HepG2 (cell line): Measurements from ENCODE around the gene VSIR. TPM values are rescaled to one million over a fixed set of nuclear protein-coding genes. Genes with fewer than 3 reads are reported as not detected.

ENCODE experiments used
- MAZ ChIP-seq, 2 experiments: sonication (generic) in 1 of 2; formaldehyde crosslinking in 1 of 2; IDR thresholded peaks; 2 replicates each; pipeline versions ENCODE4 v1.5.0 to v1.6.1; 2012 to 2020; ENCODE audit warnings: low read depth in 2 of 2, mild to moderate bottlenecking in 2 of 2, borderline replicate concordance in 1 of 2, improper control_type of control experiment in 1 of 2, low read length in 1 of 2, missing genetic modification reagents in 1 of 2, moderate library complexity in 1 of 2
- MTA3 ChIP-seq: sonication (generic); formaldehyde crosslinking; IDR thresholded peaks from 2 replicates; pipeline ENCODE4 v1.4.0; 2020; ENCODE audit warnings: missing genetic modification reagents
- PPARG ChIP-seq: conservative IDR thresholded peaks from 2 replicates; pipeline ENCODE4 v1.6.1; 2016; ENCODE audit warnings: missing biosample characterization, missing genetic modification reagents
- PRMT3 ChIP-seq: sonication (generic); formaldehyde crosslinking; IDR thresholded peaks from 2 replicates; pipeline ENCODE4 v1.8.1; 2022; ENCODE audit warnings: low read depth, mild to moderate bottlenecking, moderate library complexity, missing genetic modification reagents, borderline replicate concordance
- RNF2 ChIP-seq: fragments of 450-650 bp; conservative IDR thresholded peaks from 2 replicates; pipeline ENCODE4 v1.6.1; 2016; ENCODE audit warnings: low read depth
- TAF1 ChIP-seq: sonication (generic); formaldehyde crosslinking; IDR thresholded peaks from 2 replicates; pipeline ENCODE4 v1.4.0; 2020; ENCODE audit warnings: missing genetic modification reagents
- XRCC5 ChIP-seq: fragments of 200-400 bp; formaldehyde crosslinking; optimal IDR thresholded peaks from 2 replicates; pipeline ENCODE3; 2017; ENCODE audit warnings: mild to moderate bottlenecking, low read length
- YY1 ChIP-seq: IDR thresholded peaks from 2 replicates; pipeline ENCODE4 v1.6.1; 2011; ENCODE audit warnings: low read length, low read depth, moderate library complexity, mild to moderate bottlenecking; ENCODE audit not compliant: insufficient read depth, insufficient replicate concordance
- ZNF232 ChIP-seq: sonication (generic); formaldehyde crosslinking; IDR thresholded peaks from 2 replicates; pipeline ENCODE4 v1.4.0; 2020; ENCODE audit warnings: missing genetic modification reagents, borderline replicate concordance
- ZNF274 ChIP-seq: sonication (generic); formaldehyde crosslinking; IDR thresholded peaks from 2 replicates; pipeline ENCODE4 v1.5.1; 2020; ENCODE audit warnings: mild to moderate bottlenecking, missing genetic modification reagents
- ZZZ3 ChIP-seq: sonication (generic); formaldehyde crosslinking; IDR thresholded peaks from 2 replicates; pipeline ENCODE4 v1.4.0; 2020; ENCODE audit warnings: missing genetic modification reagents, mild to moderate bottlenecking, borderline replicate concordance
- polyA plus RNA-seq, 8 experiments: library from polyadenylated mRNA; depleted of rRNA in 3 of 8; stranded (reverse) in 7 of 8; unstranded in 1 of 8; fragments of >200 nt; fragmentation: Illumina TruSeq in 4 of 8; extraction: Trizol in 4 of 8; gene quantifications; 2 replicates each; pipeline versions ENCODE4 v1.2.1 to v1.2.3, GENCODE V29; 2011 to 2016; ENCODE audit warnings: low read depth in 4 of 8, missing spikeins in 1 of 8, mixed read lengths in 1 of 8; ENCODE audit not compliant: insufficient read depth in 1 of 8
- total RNA-seq, 5 experiments: library from RNA; depleted of rRNA; stranded (reverse); fragments of >200 nt; fragmentation: Illumina TruSeq; extraction: Trizol; gene quantifications; 2 replicates each; pipeline ENCODE4 v1.2.3, GENCODE V29; 2016; ENCODE audit warnings: low read depth in 1 of 5
- TF ChIP-seq, protein P1 (sequence below): sonication (generic); formaldehyde crosslinking; IDR thresholded peaks from 2 replicates; pipeline ENCODE4 v1.4.0; 2020; ENCODE audit warnings: mild to moderate bottlenecking, missing genetic modification reagents
- TF ChIP-seq, protein P2 (sequence below): IDR thresholded peaks from 2 replicates; pipeline ENCODE4 v1.6.1; 2016; ENCODE audit warnings: low read depth
- TF ChIP-seq, protein P3 (sequence below): sonication (generic); formaldehyde crosslinking; IDR thresholded peaks from 2 replicates; pipeline ENCODE4 v1.5.1; 2020; ENCODE audit warnings: missing genetic modification reagents, mild to moderate bottlenecking, borderline replicate concordance
- TF ChIP-seq, protein P4 (sequence below): sonication (generic); formaldehyde crosslinking; IDR thresholded peaks from 2 replicates; pipeline ENCODE4 v1.9.0; 2022; ENCODE audit warnings: missing genetic modification reagents, mild to moderate bottlenecking, borderline replicate concordance
- TF ChIP-seq, protein P5 (sequence below): sonication (generic); formaldehyde crosslinking; IDR thresholded peaks from 2 replicates; pipeline ENCODE4 v1.9.0; 2021; ENCODE audit warnings: missing genetic modification reagents, mild to moderate bottlenecking, borderline replicate concordance

VSIR gene
- total and polyA plus RNA-seq, 2 of the 13 experiments (the other 11 are each of a cell fraction or from before 2014, with no cell fraction given) = 0.44 to 3.2 TPM

DNA sequence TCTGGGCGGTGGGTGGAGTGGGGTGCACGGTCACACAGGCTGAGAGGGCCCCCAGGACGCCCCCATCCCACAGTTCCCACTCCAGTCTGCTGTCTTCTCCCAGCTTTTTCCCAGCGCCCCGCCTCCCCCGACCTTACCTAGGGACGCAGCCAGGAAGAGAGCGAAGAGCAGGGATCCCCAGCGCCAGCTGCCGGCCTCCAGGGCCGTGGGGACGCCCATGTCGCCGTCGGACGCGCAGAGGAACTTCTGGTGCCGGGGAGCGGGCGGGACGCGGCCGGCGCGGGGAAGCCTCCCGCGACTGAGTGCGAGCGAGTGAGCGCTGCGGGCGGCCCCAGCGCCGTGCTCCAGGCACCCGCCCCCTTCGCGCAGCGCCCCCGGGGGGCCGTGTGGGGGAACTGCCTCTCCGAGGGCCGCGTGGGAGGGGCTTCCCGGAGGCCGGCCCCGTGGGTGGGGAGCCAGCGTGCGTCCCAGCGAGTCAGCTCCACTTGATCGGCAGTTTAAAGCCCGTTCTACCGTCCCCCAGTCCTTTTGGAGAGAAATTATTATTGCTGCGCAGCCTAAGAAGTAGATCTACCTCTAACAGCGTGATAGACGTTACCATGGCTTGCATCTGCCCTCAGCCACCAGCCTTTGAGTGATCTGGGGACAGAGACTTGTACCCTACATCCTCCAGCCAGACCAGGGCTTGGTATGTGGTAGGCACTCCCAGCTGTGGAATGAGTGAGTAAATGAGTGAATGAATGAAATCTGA, at the start of gene VSIR (continued):
- TF ChIP-seq, protein P1, sequence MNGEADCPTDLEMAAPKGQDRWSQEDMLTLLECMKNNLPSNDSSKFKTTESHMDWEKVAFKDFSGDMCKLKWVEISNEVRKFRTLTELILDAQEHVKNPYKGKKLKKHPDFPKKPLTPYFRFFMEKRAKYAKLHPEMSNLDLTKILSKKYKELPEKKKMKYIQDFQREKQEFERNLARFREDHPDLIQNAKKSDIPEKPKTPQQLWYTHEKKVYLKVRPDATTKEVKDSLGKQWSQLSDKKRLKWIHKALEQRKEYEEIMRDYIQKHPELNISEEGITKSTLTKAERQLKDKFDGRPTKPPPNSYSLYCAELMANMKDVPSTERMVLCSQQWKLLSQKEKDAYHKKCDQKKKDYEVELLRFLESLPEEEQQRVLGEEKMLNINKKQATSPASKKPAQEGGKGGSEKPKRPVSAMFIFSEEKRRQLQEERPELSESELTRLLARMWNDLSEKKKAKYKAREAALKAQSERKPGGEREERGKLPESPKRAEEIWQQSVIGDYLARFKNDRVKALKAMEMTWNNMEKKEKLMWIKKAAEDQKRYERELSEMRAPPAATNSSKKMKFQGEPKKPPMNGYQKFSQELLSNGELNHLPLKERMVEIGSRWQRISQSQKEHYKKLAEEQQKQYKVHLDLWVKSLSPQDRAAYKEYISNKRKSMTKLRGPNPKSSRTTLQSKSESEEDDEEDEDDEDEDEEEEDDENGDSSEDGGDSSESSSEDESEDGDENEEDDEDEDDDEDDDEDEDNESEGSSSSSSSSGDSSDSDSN (CRISPR knock-in tag) = no peak
- TF ChIP-seq, protein P2, sequence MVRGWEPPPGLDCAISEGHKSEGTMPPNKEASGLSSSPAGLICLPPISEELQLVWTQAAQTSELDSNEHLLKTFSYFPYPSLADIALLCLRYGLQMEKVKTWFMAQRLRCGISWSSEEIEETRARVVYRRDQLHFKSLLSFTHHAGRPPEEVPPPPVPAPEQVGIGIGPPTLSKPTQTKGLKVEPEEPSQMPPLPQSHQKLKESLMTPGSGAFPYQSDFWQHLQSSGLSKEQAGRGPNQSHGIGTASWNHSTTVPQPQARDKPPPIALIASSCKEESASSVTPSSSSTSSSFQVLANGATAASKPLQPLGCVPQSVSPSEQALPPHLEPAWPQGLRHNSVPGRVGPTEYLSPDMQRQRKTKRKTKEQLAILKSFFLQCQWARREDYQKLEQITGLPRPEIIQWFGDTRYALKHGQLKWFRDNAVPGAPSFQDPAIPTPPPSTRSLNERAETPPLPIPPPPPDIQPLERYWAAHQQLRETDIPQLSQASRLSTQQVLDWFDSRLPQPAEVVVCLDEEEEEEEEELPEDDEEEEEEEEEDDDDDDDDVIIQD = no peak
- no peak for TF ChIP-seq PRMT3 (CRISPR knock-in tag)
- no peak for TF ChIP-seq ZNF232
- TF ChIP-seq PPARG = no peak
- no peak for TF ChIP-seq TAF1 (CRISPR knock-in tag)
- TF ChIP-seq, protein P3, sequence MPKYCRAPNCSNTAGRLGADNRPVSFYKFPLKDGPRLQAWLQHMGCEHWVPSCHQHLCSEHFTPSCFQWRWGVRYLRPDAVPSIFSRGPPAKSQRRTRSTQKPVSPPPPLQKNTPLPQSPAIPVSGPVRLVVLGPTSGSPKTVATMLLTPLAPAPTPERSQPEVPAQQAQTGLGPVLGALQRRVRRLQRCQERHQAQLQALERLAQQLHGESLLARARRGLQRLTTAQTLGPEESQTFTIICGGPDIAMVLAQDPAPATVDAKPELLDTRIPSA (CRISPR knock-in tag) = no peak
- no peak for TF ChIP-seq ZZZ3 (CRISPR knock-in tag)
- no peak for TF ChIP-seq RNF2
- TF ChIP-seq ZNF274 (CRISPR knock-in tag) = no peak
- TF ChIP-seq, protein P4, sequence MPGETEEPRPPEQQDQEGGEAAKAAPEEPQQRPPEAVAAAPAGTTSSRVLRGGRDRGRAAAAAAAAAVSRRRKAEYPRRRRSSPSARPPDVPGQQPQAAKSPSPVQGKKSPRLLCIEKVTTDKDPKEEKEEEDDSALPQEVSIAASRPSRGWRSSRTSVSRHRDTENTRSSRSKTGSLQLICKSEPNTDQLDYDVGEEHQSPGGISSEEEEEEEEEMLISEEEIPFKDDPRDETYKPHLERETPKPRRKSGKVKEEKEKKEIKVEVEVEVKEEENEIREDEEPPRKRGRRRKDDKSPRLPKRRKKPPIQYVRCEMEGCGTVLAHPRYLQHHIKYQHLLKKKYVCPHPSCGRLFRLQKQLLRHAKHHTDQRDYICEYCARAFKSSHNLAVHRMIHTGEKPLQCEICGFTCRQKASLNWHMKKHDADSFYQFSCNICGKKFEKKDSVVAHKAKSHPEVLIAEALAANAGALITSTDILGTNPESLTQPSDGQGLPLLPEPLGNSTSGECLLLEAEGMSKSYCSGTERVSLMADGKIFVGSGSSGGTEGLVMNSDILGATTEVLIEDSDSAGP (CRISPR knock-in tag) = no peak
- TF ChIP-seq MAZ (IDR thresholded peaks at IDR 0.05; ENCODE audit: borderline replicate concordance, low read depth, low read length) = peak; percentile 88; the same call in 1 of the 2 replicates
- peak; percentile 89 for TF ChIP-seq MAZ (CRISPR knock-in tag; IDR thresholded peaks at IDR 0.05; ENCODE audit: low read depth)
- TF ChIP-seq YY1 = no peak
- TF ChIP-seq XRCC5 = peak; percentile 82
- no peak for TF ChIP-seq MTA3
- TF ChIP-seq, protein P5, sequence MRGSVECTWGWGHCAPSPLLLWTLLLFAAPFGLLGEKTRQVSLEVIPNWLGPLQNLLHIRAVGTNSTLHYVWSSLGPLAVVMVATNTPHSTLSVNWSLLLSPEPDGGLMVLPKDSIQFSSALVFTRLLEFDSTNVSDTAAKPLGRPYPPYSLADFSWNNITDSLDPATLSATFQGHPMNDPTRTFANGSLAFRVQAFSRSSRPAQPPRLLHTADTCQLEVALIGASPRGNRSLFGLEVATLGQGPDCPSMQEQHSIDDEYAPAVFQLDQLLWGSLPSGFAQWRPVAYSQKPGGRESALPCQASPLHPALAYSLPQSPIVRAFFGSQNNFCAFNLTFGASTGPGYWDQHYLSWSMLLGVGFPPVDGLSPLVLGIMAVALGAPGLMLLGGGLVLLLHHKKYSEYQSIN (CRISPR knock-in tag) = no peak
